ENCODE data around the gene SORL1.

Gene SORL1

GRCh38 chr11:121419836-121420235, 32.3 kb upstream of the SORL1 start:
- H3K4me1 ChIP-seq (ENCODE audit: insufficient read depth, low read length): peaks cover 53% of the 10 kb centered on the region
- no peaks in the 10 kb centered on the region for H4K20me1 ChIP-seq (ENCODE audit: insufficient read depth, low read length)
- no peaks in the 10 kb centered on the region for H3K79me2 ChIP-seq (ENCODE audit: insufficient read depth, low read length)
- no peaks in the 10 kb centered on the region for H3K27me3 ChIP-seq (ENCODE audit: insufficient read depth, low read length, poor library complexity)
- DNase-seq (no peak), ATAC-seq (ENCODE audit: insufficient read depth, low read depth) (no peak)
- no peaks in the 10 kb centered on the region for H3K36me3 ChIP-seq (ENCODE audit: insufficient read depth, low read length)
- no peak overlapping the region for H3K4me2 ChIP-seq (ENCODE audit: insufficient read depth, low read length)
- no peak overlapping the region for H3K9ac ChIP-seq (ENCODE audit: low read depth, low read length)
- TF ChIP-seq CTCF (IDR thresholded peaks at IDR 0.05; ENCODE audit: borderline replicate concordance, extremely low read depth, low read length, poor library complexity, severe bottlenecking) (no peak), EZH2 (IDR thresholded peaks at IDR 0.05; ENCODE audit: borderline replicate concordance, low read depth, low read length, severe bottlenecking) (no peak)
- H2AFZ ChIP-seq (ENCODE audit: low read depth, low read length): no peak overlapping the region
- 0 out of 2 replicates have a peak overlapping the region, but pooled peaks have one; percentile 4 for H3K27ac ChIP-seq (ENCODE audit: low read length)
- H3K4me3 ChIP-seq (ENCODE audit: low read depth in 1 of 2, low read length in 2 of 2): no peak overlapping the region
- no peaks in the 10 kb centered on the region for H3K9me3 ChIP-seq (ENCODE audit: insufficient read depth, low read length, severe bottlenecking)

- Histone ChIP-seq H3K36me3 (ENCODE audit: insufficient read depth, low read length) (no peaks in the 10 kb centered on the region), H3K79me2 (ENCODE audit: insufficient read depth, low read length) (no peaks in the 10 kb centered on the region), H3K9ac (ENCODE audit: low read depth, low read length) (no peak overlapping the region), H3K9me3 (ENCODE audit: insufficient read depth, low read length, severe bottlenecking) (no peaks in the 10 kb centered on the region), H3K4me1 (ENCODE audit: insufficient read depth, low read length) (peaks cover 48% of the 10 kb centered on the region), H2AFZ (ENCODE audit: low read depth, low read length) (no peak overlapping the region), H4K20me1 (ENCODE audit: insufficient read depth, low read length) (no peaks in the 10 kb centered on the region), H3K27me3 (ENCODE audit: insufficient read depth, low read length, poor library complexity) (no peaks in the 10 kb centered on the region), H3K4me2 (ENCODE audit: insufficient read depth, low read length) (no peak overlapping the region), H3K4me3 (ENCODE audit: low read depth in 1 of 2, low read length in 2 of 2) (no peak overlapping the region), H3K27ac (ENCODE audit: low read length) (0 out of 2 replicates have a peak overlapping the region, but pooled peaks have one; percentile 4)
- ATAC-seq (ENCODE audit: insufficient read depth, low read depth): no peak
- no peak for TF ChIP-seq EZH2 (IDR thresholded peaks at IDR 0.05; ENCODE audit: borderline replicate concordance, low read depth, low read length, severe bottlenecking)
- no peak for DNase-seq
Measured at GRCh38 chr11:121420398-121420797, 31.7 kb upstream of the SORL1 start.

- H3K27me3 ChIP-seq (ENCODE audit: insufficient read depth, low read length, poor library complexity): no peaks in the 10 kb centered on the region
- TF ChIP-seq EZH2 (IDR thresholded peaks at IDR 0.05; ENCODE audit: borderline replicate concordance, low read depth, low read length, severe bottlenecking) (no peak), CTCF (IDR thresholded peaks at IDR 0.05; ENCODE audit: borderline replicate concordance, extremely low read depth, low read length, poor library complexity, severe bottlenecking) (no peak)
- H2AFZ ChIP-seq (ENCODE audit: low read depth, low read length): no peak overlapping the region
- no peak overlapping the region for H3K4me2 ChIP-seq (ENCODE audit: insufficient read depth, low read length)
- no peaks in the 10 kb centered on the region for H3K36me3 ChIP-seq (ENCODE audit: insufficient read depth, low read length)
- no peak overlapping the region for H3K27ac ChIP-seq (ENCODE audit: low read length)
- no peaks in the 10 kb centered on the region for H3K79me2 ChIP-seq (ENCODE audit: insufficient read depth, low read length)
- H3K9ac ChIP-seq (ENCODE audit: low read depth, low read length): no peak overlapping the region
- H3K9me3 ChIP-seq (ENCODE audit: insufficient read depth, low read length, severe bottlenecking): no peaks in the 10 kb centered on the region
- H3K4me1 ChIP-seq (ENCODE audit: insufficient read depth, low read length): peaks cover 38% of the 10 kb centered on the region
- no peak overlapping the region for H3K4me3 ChIP-seq (ENCODE audit: low read depth in 1 of 2, low read length in 2 of 2)
- ATAC-seq (ENCODE audit: insufficient read depth, low read depth) (no peak), DNase-seq (no peak)
- no peaks in the 10 kb centered on the region for H4K20me1 ChIP-seq (ENCODE audit: insufficient read depth, low read length)
Measured at GRCh38 chr11:121421149-121421901, 30.8 kb upstream of the SORL1 start.

GRCh38 chr11:121422675-121423074, 29.4 kb upstream of the SORL1 start:
- no peak overlapping the region for H3K9ac ChIP-seq (ENCODE audit: low read depth, low read length)
- H4K20me1 ChIP-seq (ENCODE audit: insufficient read depth, low read length): no peaks in the 10 kb centered on the region
- no peak for TF ChIP-seq EZH2 (IDR thresholded peaks at IDR 0.05; ENCODE audit: borderline replicate concordance, low read depth, low read length, severe bottlenecking)
- TF ChIP-seq CTCF (IDR thresholded peaks at IDR 0.05; ENCODE audit: borderline replicate concordance, extremely low read depth, low read length, poor library complexity, severe bottlenecking): no peak
- no peak overlapping the region for H3K4me2 ChIP-seq (ENCODE audit: insufficient read depth, low read length)
- no peak overlapping the region for H3K4me3 ChIP-seq (ENCODE audit: low read depth in 1 of 2, low read length in 2 of 2)
- no peaks in the 10 kb centered on the region for H3K36me3 ChIP-seq (ENCODE audit: insufficient read depth, low read length)
- no peak overlapping the region for H2AFZ ChIP-seq (ENCODE audit: low read depth, low read length)
- no peaks in the 10 kb centered on the region for H3K9me3 ChIP-seq (ENCODE audit: insufficient read depth, low read length, severe bottlenecking)
- H3K79me2 ChIP-seq (ENCODE audit: insufficient read depth, low read length): no peaks in the 10 kb centered on the region
- H3K4me1 ChIP-seq (ENCODE audit: insufficient read depth, low read length): peaks cover 25% of the 10 kb centered on the region
- ATAC-seq (ENCODE audit: insufficient read depth, low read depth) (no peak), DNase-seq (no peak)
- no peaks in the 10 kb centered on the region for H3K27me3 ChIP-seq (ENCODE audit: insufficient read depth, low read length, poor library complexity)
- H3K27ac ChIP-seq (ENCODE audit: low read length): no peak overlapping the region
